PC-3 (cell line): Measurements from ENCODE around the gene DAAM1.

Experiments
- EZH2 ChIP-seq: fragments of 300-600 bp; sonication (generic); IDR thresholded peaks from one replicate; pipeline ENCODE4 v1.6.1; 2017; ENCODE audit warnings: antibody characterized with exemption, mild to moderate bottlenecking, low read length; ENCODE audit not compliant: unreplicated experiment
- EZH2phosphoT487 ChIP-seq: fragments of 300-600 bp; sonication (generic); IDR thresholded peaks from 2 replicates; pipeline ENCODE4 v1.6.1; 2018; ENCODE audit warnings: mild to moderate bottlenecking, antibody characterized with exemption, low read length, borderline replicate concordance
- TF ChIP-seq, protein P1 (sequence below): fragments of 300-600 bp; sonication (generic); conservative IDR thresholded peaks from 2 replicates; pipeline ENCODE4 v1.5.1; 2017; ENCODE audit warnings: antibody characterized with exemption, low read depth, mild to moderate bottlenecking, low read length

DNA sequence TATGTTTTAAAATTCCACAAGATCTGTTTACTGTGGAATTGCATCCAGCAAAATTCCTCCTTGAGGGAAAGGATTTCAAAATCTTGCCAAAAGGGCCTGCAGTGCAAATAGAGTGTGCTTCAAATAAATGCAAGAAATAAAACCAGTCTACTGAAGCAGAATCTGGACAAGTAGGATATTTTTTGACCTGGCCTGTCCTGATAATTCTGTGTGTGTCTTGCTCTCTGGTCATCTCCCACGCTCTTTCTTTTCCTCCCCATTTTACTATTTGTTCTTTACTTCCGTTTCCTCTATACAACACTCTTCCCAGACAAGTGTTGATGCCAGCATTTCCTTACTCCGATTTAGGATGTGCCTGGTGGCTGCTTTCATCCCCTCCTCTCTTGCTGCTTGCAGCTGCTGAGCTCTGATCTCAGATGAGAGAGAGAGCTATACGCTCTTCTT lies 160.8 kb downstream of the DAAM1 start:
- TF ChIP-seq EZH2 (no peak), EZH2phosphoT487 (no peak)
- TF ChIP-seq, protein P1, sequence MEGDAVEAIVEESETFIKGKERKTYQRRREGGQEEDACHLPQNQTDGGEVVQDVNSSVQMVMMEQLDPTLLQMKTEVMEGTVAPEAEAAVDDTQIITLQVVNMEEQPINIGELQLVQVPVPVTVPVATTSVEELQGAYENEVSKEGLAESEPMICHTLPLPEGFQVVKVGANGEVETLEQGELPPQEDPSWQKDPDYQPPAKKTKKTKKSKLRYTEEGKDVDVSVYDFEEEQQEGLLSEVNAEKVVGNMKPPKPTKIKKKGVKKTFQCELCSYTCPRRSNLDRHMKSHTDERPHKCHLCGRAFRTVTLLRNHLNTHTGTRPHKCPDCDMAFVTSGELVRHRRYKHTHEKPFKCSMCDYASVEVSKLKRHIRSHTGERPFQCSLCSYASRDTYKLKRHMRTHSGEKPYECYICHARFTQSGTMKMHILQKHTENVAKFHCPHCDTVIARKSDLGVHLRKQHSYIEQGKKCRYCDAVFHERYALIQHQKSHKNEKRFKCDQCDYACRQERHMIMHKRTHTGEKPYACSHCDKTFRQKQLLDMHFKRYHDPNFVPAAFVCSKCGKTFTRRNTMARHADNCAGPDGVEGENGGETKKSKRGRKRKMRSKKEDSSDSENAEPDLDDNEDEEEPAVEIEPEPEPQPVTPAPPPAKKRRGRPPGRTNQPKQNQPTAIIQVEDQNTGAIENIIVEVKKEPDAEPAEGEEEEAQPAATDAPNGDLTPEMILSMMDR = no peak
